ENCODE results near the gene EIF3I.

EIF3I gene

DNA sequence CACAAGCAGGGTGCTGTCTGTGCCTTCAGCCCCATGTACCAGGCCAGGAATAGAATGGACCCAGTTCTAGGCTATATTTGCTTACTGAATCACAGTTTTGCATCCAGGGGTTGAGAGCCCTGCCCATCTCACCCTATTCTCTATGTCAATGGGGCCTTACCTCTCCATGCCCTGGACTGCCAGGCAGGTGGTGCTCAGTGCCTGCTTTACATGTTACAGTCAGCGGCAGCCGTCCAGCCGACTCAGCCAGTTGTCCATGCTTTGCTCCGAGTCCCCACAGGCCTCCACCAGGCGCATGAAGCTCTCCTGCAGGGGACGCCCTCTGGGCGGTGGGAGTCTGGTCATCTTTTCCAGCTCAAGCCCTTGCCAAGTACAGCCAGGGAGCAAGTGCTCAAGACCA lies 12.6 kb downstream of the EIF3I start:
- TF ChIP-seq, protein P1, sequence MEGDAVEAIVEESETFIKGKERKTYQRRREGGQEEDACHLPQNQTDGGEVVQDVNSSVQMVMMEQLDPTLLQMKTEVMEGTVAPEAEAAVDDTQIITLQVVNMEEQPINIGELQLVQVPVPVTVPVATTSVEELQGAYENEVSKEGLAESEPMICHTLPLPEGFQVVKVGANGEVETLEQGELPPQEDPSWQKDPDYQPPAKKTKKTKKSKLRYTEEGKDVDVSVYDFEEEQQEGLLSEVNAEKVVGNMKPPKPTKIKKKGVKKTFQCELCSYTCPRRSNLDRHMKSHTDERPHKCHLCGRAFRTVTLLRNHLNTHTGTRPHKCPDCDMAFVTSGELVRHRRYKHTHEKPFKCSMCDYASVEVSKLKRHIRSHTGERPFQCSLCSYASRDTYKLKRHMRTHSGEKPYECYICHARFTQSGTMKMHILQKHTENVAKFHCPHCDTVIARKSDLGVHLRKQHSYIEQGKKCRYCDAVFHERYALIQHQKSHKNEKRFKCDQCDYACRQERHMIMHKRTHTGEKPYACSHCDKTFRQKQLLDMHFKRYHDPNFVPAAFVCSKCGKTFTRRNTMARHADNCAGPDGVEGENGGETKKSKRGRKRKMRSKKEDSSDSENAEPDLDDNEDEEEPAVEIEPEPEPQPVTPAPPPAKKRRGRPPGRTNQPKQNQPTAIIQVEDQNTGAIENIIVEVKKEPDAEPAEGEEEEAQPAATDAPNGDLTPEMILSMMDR (IDR thresholded peaks at IDR 0.05; ENCODE audit: extremely low read depth, missing control alignments) = no peak
- DNase-seq (ENCODE audit: low spot score) = no peak

DNA sequence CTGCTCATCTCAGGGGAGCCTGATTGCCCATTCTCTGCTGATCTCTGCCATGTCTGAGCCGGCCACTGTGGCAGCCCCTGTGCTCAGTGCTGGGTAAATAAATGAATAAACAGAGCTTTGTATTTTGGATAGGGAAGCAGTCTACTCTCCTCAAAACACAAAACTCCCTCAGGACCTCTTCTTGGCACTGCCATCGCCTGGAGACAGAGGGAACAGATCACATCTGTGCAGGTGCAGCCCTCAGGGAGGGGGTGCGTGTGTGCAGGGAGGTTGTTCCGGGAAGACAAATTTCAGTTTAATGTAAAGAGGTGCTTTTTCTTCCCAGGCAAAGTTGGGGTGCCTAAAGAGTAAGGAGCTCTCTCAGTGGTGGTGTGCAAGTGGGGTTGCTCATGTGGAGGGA lies 17.1 kb downstream of the EIF3I start:
- TF ChIP-seq, protein P1 (IDR thresholded peaks at IDR 0.05; ENCODE audit: extremely low read depth, missing control alignments) = no peak
- no peak for DNase-seq (ENCODE audit: low spot score)

DNA sequence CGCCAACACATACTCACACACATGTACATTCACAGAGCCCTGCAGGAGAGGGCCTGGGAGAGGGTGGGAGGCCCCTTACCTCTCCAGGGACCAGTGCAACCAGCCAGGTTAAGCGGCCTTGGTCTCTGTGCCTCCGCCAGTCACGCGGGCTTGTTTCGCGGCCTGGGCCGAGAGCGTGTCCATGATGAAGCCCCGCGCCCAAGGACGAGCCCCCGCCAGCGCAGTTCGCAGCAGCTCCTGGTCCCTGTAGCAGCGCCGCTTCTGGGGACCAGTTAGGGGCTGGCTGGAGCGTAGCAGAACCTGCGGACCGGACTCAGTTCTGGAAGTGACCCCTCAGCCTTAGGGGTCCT lies 17.6 kb downstream of the EIF3I start:
- TF ChIP-seq, protein P1 (IDR thresholded peaks at IDR 0.05; ENCODE audit: extremely low read depth, missing control alignments) = no peak
- DNase-seq (ENCODE audit: low spot score) = no peak

DNA sequence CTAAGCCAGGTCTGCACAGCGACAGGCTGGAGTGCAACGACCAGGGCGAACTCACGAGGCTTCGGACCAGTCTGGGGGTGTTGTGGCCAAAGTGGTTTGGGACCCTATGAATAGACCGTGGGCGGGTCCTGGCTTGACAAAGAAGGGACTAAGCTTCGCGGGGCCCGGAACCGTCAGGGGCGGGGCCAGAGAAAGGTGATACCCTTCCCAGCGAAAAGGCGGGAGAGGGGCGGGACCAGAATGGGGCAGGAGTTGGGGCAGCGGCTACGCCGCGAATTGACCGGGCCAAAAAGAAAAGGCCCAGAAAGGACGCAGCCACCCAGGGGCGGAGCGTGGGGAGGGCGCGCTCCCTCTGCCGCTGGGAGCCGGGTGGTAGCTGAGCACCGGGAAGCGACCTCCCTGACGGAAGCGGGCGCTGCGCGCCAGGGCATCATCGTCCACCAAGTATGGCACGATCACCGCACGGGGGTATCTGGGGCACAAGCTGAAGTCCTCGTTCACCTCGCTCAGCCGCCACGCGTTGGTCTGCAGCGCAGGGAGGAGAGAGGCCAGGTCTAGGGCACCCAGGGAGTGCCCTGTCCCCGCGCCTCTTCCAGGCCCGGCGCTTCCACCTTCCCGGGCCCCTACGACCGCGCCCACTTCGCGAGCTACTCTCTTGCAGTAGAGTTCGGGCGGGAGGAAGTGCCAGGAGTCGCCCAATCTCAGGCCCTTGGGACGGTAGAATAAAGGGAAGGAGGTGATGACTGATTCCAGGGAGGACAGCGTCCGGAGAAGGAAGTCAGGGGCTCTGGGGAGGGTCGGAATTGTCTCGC lies 18.1 kb downstream of the EIF3I start:
- TF ChIP-seq, protein P1 (IDR thresholded peaks at IDR 0.05; ENCODE audit: extremely low read depth, missing control alignments) = no peak
- DNase-seq (ENCODE audit: low spot score) = peak; percentile 45

DNA sequence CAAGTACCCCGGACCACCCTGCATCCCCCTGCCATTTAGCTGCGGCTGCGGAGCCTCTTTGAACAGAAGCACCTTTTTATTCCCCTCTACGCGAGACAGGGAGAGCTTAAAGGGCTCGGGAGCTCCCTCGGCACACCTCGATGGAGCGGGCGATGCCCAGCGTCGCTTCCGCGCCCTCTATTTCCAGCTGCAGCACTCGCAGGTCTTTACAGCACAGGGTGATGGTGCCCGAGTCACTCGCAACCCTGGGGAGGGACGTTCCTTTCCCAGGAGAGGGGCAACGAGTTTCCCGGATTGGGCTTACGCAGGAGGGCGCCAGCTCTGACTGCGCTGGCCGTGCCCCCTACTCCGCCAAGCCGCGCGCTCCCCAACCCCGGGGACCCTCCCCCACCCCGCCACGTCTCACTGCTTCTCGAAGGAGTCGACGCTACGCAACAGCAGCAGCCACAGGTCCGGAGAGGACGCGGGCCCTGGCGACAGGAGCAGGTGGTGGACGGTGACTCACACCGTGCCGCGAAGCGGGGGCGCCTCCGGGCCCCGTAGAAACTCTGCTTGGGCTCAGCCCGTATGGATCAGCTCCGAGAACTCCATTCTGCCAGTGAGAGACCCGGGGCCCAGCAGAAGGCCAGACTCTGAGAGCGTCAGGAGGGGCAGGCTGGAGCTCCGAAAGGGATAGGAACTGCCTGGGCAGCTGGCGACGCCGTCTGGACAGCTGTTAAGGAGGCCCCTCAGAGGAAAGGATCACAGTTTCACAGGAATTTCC lies 19.0 kb downstream of the EIF3I start:
- TF ChIP-seq, protein P1 (IDR thresholded peaks at IDR 0.05; ENCODE audit: extremely low read depth, missing control alignments) = no peak
- DNase-seq (ENCODE audit: low spot score) = peak; percentile 73

DNA sequence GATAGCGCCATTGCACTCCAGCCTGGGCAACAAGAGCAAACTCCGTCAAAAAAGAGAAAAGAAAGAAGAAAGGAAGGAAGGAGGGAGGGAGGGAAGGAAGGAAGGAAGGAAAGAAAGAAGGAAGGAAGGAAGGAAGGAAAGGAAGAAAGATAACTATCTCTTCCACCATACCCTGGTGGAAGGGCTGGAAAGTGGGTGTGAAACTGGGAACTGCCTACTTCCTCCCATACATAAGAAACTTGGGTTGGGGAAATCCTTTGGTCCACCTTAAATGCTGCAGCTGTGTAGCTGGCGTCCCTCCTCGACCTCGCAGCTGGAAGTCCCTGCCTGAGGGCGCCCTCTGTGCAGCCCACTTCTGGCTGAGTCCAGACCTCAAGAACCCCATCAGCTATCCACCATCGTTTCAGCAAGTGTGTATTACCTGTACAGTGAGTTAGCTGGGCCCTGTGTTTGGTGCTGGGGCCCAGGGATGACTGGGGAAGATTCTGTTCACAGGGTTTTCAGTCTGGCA lies 20.2 kb downstream of the EIF3I start:
- DNase-seq (ENCODE audit: low spot score) = peak; percentile 47
- TF ChIP-seq, protein P1 (IDR thresholded peaks at IDR 0.05; ENCODE audit: extremely low read depth, missing control alignments) = no peak

DNA sequence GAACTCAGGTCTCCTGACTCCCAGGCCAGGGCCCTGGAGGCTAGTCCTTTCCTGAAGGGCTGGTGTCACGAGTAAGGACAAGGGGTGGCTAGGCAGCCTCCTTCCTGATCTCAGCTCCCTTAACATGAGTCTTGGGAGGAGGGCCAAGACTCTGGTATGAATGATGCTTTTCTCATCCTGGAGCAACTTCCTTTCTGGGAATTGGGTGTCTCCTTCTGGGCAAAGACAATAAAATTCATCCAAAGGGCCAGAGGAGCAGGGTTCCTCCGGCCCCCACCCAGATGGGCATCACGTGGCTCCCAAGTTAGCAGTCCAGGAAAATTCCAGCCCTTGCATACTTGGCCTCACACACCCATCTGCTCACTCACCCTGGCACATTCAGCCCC lies 24.7 kb downstream of the EIF3I start, which contains the start of gene FAM167B:
Gene FAM167B, plus strand, starts transcription at position 335 of the 386 bp plus-strand sequence. CDS start 200 bp downstream, outside the sequence.
- TF ChIP-seq, protein P1 (IDR thresholded peaks at IDR 0.05; ENCODE audit: extremely low read depth, missing control alignments) = no peak
- no peak for DNase-seq (ENCODE audit: low spot score)

Data from GM20000 (cell line).